Tibial nerve (tissue), 4 donors: ENCODE data around the gene MPZL3. TPM values are rescaled to one million over a fixed set of nuclear protein-coding genes. Genes with fewer than 3 reads are reported as not detected.
A peak's percentile ranks its signal among the peaks of the same experiment; 100 is the strongest.
"Not testable (repeated sequence)": the region's sequence is repeated elsewhere in the genome, so short reads cannot be mapped to it uniquely, and the experiment has no call there.

Experiments used
- DNase-seq, 2 donors: peaks; one replicate each; pipeline ENCODE4 v3.0.0-alpha.2; 2019; ENCODE audit warnings: low spot score in 2 of 2
- H3K27ac ChIP-seq, 4 donors: fragments of 200-600 bp; sonication (generic) in 3 of 4; one replicate each; pipeline ENCODE4 v1.5.1; 2017 to 2019; ENCODE audit warnings: mild to moderate bottlenecking in 1 of 4
- H3K27me3 ChIP-seq, 2 donors: fragments of 200-600 bp; sonication (generic) in 1 of 2; one replicate each; pipeline versions ENCODE4 v1.5.1 to v1.6.0; 2017 to 2019
- H3K36me3 ChIP-seq, 3 donors: fragments of 200-600 bp; sonication (generic); one replicate each; pipeline ENCODE4 v1.5.1; 2018 to 2019
- H3K4me1 ChIP-seq, 4 donors: fragments of 200-600 bp; sonication (generic) in 3 of 4; one replicate each; pipeline ENCODE4 v1.5.1; 2017 to 2019
- H3K4me3 ChIP-seq, 4 donors: fragments of 200-600 bp; sonication (generic) in 3 of 4; one replicate each; pipeline ENCODE4 v1.5.1; 2017 to 2019; ENCODE audit warnings: mild to moderate bottlenecking in 1 of 4, moderate library complexity in 1 of 4
- H3K9me3 ChIP-seq, 4 donors: fragments of 200-600 bp; sonication (generic) in 3 of 4; one replicate each; pipeline ENCODE4 v1.5.1; 2017 to 2019
- CTCF ChIP-seq, 5 experiments: fragments of 200-600 bp in 3 of 5; fragments of 450-650 bp in 2 of 5; sonication (generic) in 3 of 5; IDR thresholded peaks; one replicate each; pipeline ENCODE4 v1.5.1; 2016 to 2019; ENCODE audit warnings: antibody characterized with exemption in 5 of 5, mild to moderate bottlenecking in 3 of 5, moderate library complexity in 2 of 5
- EP300 ChIP-seq, 2 donors: sonication (generic); formaldehyde crosslinking; IDR thresholded peaks; one replicate each; pipeline ENCODE4 v1.6.1; 2017; ENCODE audit warnings: antibody characterized with exemption in 2 of 2, mild to moderate bottlenecking in 1 of 2
- POLR2A ChIP-seq, 2 donors: fragments of 450-650 bp; IDR thresholded peaks; one replicate each; pipeline ENCODE4 v1.6.1; 2017; ENCODE audit warnings: antibody characterized with exemption in 2 of 2, mild to moderate bottlenecking in 2 of 2, moderate library complexity in 2 of 2
- WGBS, 2 donors: methylation state at CpG; one replicate each; pipeline ENCODE4 v1.1.5; 2018; 5-methylcytosine and 5-hydroxymethylcytosine counted together
- total RNA-seq, 4 donors: library from RNA; depleted of rRNA; stranded (reverse); fragments of >200 nt; gene quantifications; one replicate each; pipeline ENCODE4 v1.1.0, GENCODE V29; 2016

The MPZL3 gene
- total RNA-seq, 4 donors from 2014 or later = 0.87 to 3.1 (median 1.9) TPM

GRCh38 chr11:118199135-118199534, 53.0 kb downstream of the MPZL3 start:
- Histone ChIP-seq H3K9me3 (no peaks in the 10 kb centered on the region), H3K36me3 (no peaks in the 10 kb centered on the region), H3K27me3 (no peaks in the 10 kb centered on the region), H3K27ac (no peak overlapping the region), H3K4me3 (no peak overlapping the region), H3K4me1 (peaks cover 0 to 21% (median 6%) of the 10 kb centered on the region in 4 donors)
- 81 to 82% methylated on average over 6 of the region's 6 CpGs for WGBS, 2 donors
- TF ChIP-seq CTCF (IDR thresholded peaks at IDR 0.05) (no peak), EP300 (IDR thresholded peaks at IDR 0.05) (no peak), POLR2A (IDR thresholded peaks at IDR 0.05) (no peak)
- DNase-seq = no peak

DNA sequence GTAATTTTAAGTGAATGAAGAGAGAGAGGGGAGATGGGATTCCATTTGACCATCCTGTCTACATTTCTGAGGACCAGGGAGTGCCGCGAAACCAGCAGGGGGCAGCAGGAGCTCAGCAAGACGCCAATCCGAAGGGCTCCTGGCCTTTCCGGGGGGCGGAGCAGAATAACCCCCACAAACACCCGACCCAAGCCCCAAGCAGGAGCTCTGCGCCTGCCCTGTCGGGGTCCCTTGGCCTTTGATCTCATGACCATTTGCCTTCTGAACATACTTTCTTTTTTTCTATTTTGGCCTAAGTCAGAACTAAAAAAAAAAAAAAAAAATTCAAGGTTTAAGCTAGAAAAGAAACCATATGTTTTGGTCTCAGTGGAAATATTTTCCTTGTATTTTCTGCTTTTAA, 53.8 kb downstream of the MPZL3 start:
- Histone ChIP-seq H3K27me3 (no peaks in the 10 kb centered on the region), H3K9me3 (no peaks in the 10 kb centered on the region), H3K36me3 (no peaks in the 10 kb centered on the region), H3K27ac (peak overlapping the region in 1 of 4 donors; percentile 11), H3K4me3 (no peak overlapping the region), H3K4me1 (peaks cover 0 to 21% (median 6%) of the 10 kb centered on the region in 4 donors)
- WGBS, 2 donors = 1% methylated on average over 9 of the region's 9 CpGs
- TF ChIP-seq EP300 (IDR thresholded peaks at IDR 0.05) (no peak), POLR2A (IDR thresholded peaks at IDR 0.05) (no peak), CTCF (IDR thresholded peaks at IDR 0.05) (peak; percentile 72 to 81 (median 77))
- DNase-seq = peak; percentile 49 to 75

DNA sequence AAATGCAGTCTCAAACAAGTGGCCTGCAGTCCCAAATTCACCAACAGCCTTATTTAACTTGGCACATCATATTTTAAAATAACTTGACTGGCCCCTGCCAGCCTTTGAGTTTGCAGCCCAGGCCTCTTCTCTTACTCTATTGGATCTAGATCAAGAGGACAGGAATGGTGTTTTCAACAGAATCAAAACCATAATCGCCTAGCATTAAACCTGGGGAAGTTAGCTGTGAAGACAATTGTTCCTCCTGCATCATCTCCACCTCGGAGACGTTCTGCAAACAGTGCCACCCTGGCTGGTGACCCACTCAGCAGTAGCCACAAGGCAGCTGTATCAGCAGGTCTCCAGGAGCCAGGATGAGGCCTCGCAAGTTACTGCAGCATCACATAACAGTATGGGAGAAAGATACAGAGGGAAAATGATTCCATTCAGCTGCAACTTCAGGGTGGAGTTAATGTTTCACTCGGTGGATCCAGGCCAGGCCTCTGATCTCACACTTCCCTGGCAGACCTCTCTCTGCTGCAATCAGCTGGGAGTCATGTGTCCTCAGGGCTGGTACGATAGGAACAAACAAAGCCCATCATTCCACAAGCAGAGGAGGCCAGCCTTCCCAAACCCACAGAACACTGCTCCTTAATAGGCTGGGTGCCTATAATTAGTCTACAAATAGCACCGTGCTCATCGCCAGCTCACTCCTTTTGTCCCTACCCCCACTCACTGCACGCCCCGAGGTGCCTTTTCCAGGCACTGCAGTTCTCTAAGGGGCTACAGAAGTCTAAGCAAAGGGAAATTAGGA, 57.1 kb downstream of the MPZL3 start:
- DNase-seq = peak; percentile 48 to 86
- peaks cover 0 to 5% (median 0%) of the 10 kb centered on the region in 4 donors for H3K9me3 ChIP-seq

GRCh38 chr11:118193910-118194566, 58.1 kb downstream of the MPZL3 start:
- no peak overlapping the region for H3K4me3 ChIP-seq
- peaks cover 0 to 5% (median 0%) of the 10 kb centered on the region in 4 donors for H3K9me3 ChIP-seq
- H3K27me3 ChIP-seq = no peaks in the 10 kb centered on the region
- 60 to 64% methylated on average over 6 of the region's 6 CpGs for WGBS, 2 donors
- TF ChIP-seq CTCF (IDR thresholded peaks at IDR 0.05) (no peak), POLR2A (IDR thresholded peaks at IDR 0.05) (no peak), EP300 (IDR thresholded peaks at IDR 0.05) (no peak)
- H3K36me3 ChIP-seq = no peaks in the 10 kb centered on the region
- H3K4me1 ChIP-seq = peaks cover 0 to 21% (median 6%) of the 10 kb centered on the region in 4 donors
- H3K27ac ChIP-seq = no peak overlapping the region
- no peak for DNase-seq

More for the DNA sequence above, 57.1 kb downstream of the MPZL3 start:
- Histone ChIP-seq H3K27ac (peak overlapping the region in 1 of 4 donors; percentile 40), H3K4me1 (peaks cover 0 to 21% (median 6%) of the 10 kb centered on the region in 4 donors), H3K27me3 (no peaks in the 10 kb centered on the region), H3K4me3 (no peak overlapping the region), H3K36me3 (no peaks in the 10 kb centered on the region)
- WGBS, 2 donors = 34 to 40% methylated on average over 10 of the region's 10 CpGs
- TF ChIP-seq EP300 (IDR thresholded peaks at IDR 0.05) (peak in 1 of 2 donors; percentile 62), POLR2A (IDR thresholded peaks at IDR 0.05) (no peak)

GRCh38 chr11:118192817-118193216, 59.3 kb downstream of the MPZL3 start:
- H3K27ac ChIP-seq, H3K36me3 ChIP-seq, H3K9me3 ChIP-seq, DNase-seq, H3K4me3 ChIP-seq, H3K27me3 ChIP-seq: not testable (repeated sequence)
- H3K4me1 ChIP-seq = peaks cover 0 to 12% (median 6%) of the 10 kb centered on the region in 4 donors
- WGBS, 2 donors = 92 to 93% methylated on average over 5 of the region's 5 CpGs

DNA sequence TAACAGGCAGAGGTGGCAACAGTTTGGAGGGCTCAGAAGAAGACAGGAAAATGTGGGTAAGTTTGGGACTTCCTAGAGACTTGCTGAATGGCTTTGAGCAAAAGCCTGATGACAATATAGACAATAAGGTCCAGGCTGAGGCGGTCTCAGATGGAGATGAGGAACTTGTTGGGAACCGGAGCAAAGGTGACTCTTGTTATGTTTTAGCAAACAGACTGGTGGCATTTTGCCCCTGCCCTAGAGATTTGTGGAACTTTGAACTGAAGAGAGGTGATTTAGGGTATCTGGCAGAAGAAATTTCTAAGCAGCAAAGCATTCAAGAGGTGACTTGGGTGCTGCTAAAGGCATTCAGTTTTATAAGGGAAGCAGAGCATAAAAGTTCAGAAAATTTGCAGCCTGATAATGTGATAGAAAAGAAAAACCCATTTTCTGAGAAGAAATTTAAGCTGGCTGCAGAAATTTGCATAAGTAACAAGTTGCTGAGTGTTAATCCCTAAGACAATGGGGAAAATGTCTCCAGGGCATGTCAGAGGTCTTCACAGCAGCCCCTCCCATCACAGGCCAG, 61.1 kb downstream of the MPZL3 start:
- H3K9me3 ChIP-seq, DNase-seq, H3K27me3 ChIP-seq, H3K27ac ChIP-seq, H3K4me3 ChIP-seq, H3K36me3 ChIP-seq: not testable (repeated sequence)
- 92 to 94% methylated on average over 2 of the region's 2 CpGs for WGBS, 2 donors
- peaks cover 0 to 12% (median 6%) of the 10 kb centered on the region in 4 donors for H3K4me1 ChIP-seq
